DND-41 (cell line): ENCODE results near the gene CTAGE15.
"Not testable (repeated sequence)": the region's sequence is repeated elsewhere in the genome, so short reads cannot be mapped to it uniquely, and the experiment has no call there.

Experiments
- CTCF ChIP-seq: IDR thresholded peaks from 2 replicates; pipeline ENCODE4 v1.5.1; 2012; ENCODE audit warnings: borderline replicate concordance, low read length, moderate library complexity, mild to moderate bottlenecking; ENCODE audit not compliant: poor library complexity, severe bottlenecking; ENCODE audit errors: extremely low read depth
- EZH2 ChIP-seq: IDR thresholded peaks from 3 replicates; pipeline ENCODE4 v1.6.1; 2012; ENCODE audit warnings: borderline replicate concordance, low read depth, mild to moderate bottlenecking, moderate library complexity, low read length, inconsistent platforms; ENCODE audit not compliant: severe bottlenecking

- not testable (repeated sequence) for TF ChIP-seq CTCF, EZH2
Observed at GRCh38 chr7:143588183-143588582, 16.6 kb downstream of the CTAGE15 start.
